ENCODE results near the gene MFNG.
"Not testable (repeated sequence)": the region's sequence is repeated elsewhere in the genome, so short reads cannot be mapped to it uniquely, and the experiment has no call there.

The MFNG gene

DNA sequence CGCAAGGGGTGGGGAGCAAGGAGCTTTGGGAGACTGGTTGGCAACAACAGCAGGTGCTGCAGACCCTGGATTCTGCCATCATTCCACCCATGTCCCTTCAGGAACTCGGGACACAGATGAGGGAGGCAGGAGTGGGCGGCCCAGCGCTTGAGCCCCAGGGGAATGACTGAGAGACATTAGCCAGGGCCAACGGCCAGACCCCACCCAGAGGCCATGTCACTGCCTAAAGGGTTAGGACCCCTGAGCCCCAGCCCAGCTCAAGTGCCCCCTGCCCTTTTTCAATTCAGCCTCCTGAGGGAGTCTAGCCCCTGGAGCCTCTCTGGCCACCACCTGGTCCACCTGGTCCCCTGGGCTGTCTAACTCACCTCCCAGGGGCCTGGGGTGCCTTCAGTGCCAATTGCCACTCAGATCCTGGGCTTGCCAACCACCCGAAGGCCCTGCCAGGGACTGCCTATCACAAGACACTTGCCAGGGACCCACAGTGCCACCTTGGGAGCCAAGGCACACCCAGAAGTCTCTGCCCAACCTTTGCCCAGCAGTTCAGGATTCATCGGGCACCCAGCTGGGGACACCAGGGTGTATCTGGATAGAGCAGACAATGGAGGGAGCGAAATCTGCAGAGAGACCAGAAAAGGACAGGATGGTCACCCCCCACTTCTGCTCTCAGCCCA lies 16.6 kb downstream of the MFNG start:
- DNase-seq (ENCODE audit: low spot score): no peak
- TF ChIP-seq, protein P1, sequence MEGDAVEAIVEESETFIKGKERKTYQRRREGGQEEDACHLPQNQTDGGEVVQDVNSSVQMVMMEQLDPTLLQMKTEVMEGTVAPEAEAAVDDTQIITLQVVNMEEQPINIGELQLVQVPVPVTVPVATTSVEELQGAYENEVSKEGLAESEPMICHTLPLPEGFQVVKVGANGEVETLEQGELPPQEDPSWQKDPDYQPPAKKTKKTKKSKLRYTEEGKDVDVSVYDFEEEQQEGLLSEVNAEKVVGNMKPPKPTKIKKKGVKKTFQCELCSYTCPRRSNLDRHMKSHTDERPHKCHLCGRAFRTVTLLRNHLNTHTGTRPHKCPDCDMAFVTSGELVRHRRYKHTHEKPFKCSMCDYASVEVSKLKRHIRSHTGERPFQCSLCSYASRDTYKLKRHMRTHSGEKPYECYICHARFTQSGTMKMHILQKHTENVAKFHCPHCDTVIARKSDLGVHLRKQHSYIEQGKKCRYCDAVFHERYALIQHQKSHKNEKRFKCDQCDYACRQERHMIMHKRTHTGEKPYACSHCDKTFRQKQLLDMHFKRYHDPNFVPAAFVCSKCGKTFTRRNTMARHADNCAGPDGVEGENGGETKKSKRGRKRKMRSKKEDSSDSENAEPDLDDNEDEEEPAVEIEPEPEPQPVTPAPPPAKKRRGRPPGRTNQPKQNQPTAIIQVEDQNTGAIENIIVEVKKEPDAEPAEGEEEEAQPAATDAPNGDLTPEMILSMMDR (IDR thresholded peaks at IDR 0.05; ENCODE audit: extremely low read depth, missing control alignments): no peak

DNA sequence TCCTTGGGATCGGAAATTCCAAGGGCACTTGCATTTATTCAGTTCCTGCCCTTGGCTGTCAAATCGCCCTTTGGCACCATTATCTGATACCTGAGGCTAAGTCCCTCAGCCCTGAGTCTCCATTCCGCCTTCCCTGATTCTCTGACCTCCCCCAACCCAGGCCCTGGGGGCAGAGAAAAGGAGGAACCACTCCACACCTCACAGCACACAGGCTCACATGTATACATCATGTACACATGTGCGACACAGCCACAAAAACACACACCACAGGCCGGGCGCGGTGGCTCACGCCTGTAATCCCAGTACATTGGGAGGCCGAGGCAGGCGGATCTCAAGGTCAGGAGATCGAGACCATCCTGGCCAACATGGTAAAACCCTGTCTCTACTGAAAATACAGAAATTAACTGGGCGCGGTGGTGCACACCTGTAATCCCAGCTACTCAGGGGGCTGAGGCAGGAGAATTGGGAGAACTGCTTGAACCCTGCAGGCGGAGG lies 17.9 kb downstream of the MFNG start:
- DNase-seq (ENCODE audit: low spot score): not testable (repeated sequence)

DNA sequence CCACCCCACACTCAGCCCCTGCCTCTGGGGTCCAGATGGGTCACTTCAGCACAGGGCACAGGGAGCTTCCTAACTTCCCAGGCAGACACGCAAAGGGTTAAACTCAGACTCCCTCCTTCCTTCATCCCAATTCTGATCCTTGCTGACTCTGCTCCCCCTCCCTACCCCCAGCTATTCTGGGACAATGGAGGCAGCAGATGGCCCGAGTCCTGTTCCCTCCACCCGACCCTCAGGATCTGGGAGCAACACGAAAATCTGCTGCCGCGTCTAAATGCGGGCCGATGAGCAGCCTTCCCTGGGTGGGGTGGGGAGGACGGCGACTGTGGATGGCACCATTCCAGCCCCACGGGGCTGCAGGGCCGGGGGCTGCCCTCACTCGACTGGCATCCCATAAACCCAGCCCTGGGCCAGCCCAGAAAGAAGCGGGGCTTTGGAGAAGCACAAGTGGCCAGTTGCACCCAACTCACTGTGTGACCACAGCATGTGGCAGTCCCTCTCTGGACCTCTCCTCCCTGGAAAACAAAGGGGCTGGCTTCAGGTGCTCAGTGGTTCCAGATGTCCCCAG lies 18.7 kb downstream of the MFNG start:
- TF ChIP-seq, protein P1 (IDR thresholded peaks at IDR 0.05; ENCODE audit: extremely low read depth, missing control alignments): no peak
- DNase-seq (ENCODE audit: low spot score): no peak

DNA sequence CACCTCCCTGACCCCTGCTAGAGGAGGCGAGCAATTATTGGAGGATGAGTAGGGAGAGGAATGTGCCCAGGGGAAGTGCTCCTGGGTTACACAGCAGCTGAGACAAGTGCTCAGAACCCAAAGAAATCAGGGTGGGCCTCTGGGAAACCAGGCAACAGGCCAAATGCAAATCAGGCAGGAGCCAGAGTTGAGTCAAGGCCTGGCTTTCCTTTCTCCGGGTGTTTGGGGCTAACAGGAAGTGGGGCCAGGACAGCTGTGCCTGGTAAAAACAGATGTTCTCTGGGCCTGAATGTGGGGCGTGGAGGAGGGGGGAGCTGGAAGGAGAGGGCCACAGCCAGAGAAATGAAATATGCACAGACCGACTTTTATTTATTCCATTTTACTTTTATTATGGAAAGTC lies 22.0 kb downstream of the MFNG start:
- peak; percentile 63 for DNase-seq (ENCODE audit: low spot score)
- TF ChIP-seq, protein P1 (IDR thresholded peaks at IDR 0.05; ENCODE audit: extremely low read depth, missing control alignments): no peak

DNA sequence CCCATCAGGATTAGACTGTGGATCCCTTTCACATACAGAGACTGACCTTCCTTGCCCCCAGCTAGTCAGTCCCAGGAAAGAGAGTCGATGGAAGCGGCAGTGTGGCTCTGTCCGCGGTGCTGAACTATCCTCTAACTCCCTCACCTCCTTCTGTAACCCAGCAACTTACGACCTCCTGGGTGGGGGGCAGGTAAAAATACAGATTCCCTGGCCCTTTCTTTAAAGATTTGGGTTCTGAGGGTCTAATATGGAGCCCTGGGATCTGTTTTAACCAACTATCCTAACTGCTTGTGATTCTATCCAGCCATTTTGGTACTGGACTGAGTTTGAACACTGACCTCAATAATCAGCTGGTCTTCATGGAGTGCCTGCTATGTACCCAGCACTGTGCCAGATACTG lies 23.2 kb downstream of the MFNG start:
- TF ChIP-seq, protein P1 (IDR thresholded peaks at IDR 0.05; ENCODE audit: extremely low read depth, missing control alignments): no peak
- no peak for DNase-seq (ENCODE audit: low spot score)

DNA sequence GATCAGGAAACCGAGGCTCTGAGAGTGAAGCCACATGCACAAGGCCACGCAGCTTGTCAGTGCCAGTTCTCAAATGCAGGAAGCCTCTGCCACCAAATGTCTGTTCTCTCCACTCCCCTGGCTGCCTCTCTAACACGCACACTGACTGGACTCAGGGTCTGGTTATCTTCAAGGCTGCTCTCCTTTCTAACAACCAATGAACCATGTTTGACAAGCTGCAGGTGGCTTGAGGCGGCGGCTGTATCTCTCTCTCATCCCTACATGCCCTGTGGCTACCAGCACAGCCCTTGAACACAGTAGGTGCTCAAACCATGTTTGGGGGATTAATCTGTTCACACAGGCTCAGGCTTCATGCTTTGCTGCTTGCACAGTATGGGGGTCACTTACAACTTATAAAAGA lies 23.7 kb downstream of the MFNG start:
- TF ChIP-seq, protein P1 (IDR thresholded peaks at IDR 0.05; ENCODE audit: extremely low read depth, missing control alignments): no peak
- DNase-seq (ENCODE audit: low spot score): no peak

DNA sequence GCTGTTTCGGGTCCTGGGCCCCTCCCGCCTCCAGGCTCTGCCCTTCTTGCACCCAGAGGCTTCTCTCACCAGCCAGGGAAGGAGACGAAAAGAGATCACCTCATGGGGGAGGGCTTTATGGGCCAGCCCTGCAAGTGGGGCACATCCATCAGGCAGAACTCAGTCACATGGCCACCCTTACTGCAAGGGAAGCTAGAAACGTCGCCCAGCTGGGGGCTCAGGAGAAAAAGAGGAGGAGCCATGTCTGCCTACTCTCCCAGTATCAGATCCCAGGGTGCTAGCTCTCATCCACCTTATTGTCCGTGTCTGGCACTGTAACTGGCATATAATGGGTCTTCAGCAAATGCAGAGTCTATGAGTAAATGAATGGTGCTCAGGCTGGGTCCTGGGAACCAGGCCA lies 24.2 kb downstream of the MFNG start:
- TF ChIP-seq, protein P1 (IDR thresholded peaks at IDR 0.05; ENCODE audit: extremely low read depth, missing control alignments): no peak
- DNase-seq (ENCODE audit: low spot score): no peak

DNA sequence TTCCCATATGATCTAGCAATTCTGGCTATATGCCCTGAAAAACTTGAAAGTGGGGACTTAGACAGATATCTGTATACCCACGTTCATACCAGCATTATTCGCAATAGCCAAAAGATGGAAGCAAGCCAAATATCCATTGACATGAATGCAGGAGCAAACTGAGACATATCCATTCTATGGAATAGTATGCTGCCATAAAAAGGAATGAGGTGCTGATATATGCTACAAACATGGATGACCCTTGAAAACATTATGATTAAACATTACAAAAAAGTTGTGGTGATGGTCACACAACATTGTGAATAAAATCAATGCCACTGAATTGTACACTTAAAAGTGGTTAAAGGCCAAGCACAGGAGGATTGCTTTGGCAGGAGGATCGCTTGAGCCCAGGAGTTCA lies 25.5 kb downstream of the MFNG start:
- DNase-seq (ENCODE audit: low spot score): no peak
- TF ChIP-seq, protein P1 (IDR thresholded peaks at IDR 0.05; ENCODE audit: extremely low read depth, missing control alignments): no peak
